Keratinocyte (primary cell): Measurements from ENCODE around the gene STRA6. TPM values are rescaled to one million over a fixed set of nuclear protein-coding genes. Genes with fewer than 3 reads are reported as not detected.

Experiments
- DNase-seq: peaks from one replicate; pipeline ENCODE4 v3.0.0-alpha.2; 2011; ENCODE audit warnings: low read depth, missing footprints, low spot score
- FAIRE-seq: peaks from 2 replicates; lab custom pipeline; 2011; peaks lifted over from hg19 to GRCh38; lab: Jason Lieb, UNC
- H2AFZ ChIP-seq: 2 replicates; pipeline ENCODE4 v1.6.0; 2012; ENCODE audit warnings: low read length, control low read depth, inconsistent platforms; ENCODE audit not compliant: control insufficient read depth
- H3K27ac ChIP-seq: 2 replicates; pipeline ENCODE4 v1.5.1; 2011; ENCODE audit warnings: low read length; ENCODE audit not compliant: control insufficient read depth, insufficient read depth
- H3K27me3 ChIP-seq: 3 replicates; pipeline ENCODE4 v1.6.0; 2011; ENCODE audit warnings: low read length; ENCODE audit not compliant: control insufficient read depth, insufficient read depth; ENCODE audit errors: extremely low read depth
- H3K36me3 ChIP-seq, 2 experiments: 2 replicates in 1 of 2; 3 replicates in 1 of 2; pipeline ENCODE4 v1.5.1; 2011; ENCODE audit warnings: low read length in 2 of 2, mild to moderate bottlenecking in 1 of 2; ENCODE audit not compliant: control insufficient read depth in 2 of 2, insufficient read depth in 2 of 2; ENCODE audit errors: extremely low read depth in 1 of 2
- H3K4me1 ChIP-seq: 3 replicates; pipeline ENCODE4 v1.5.1; 2011; ENCODE audit warnings: low read length; ENCODE audit not compliant: control insufficient read depth, insufficient read depth; ENCODE audit errors: extremely low read depth
- H3K4me2 ChIP-seq: 3 replicates; pipeline ENCODE4 v1.6.0; 2011; ENCODE audit warnings: low read depth, low read length; ENCODE audit not compliant: control insufficient read depth, insufficient read depth; ENCODE audit errors: extremely low read depth
- H3K4me3 ChIP-seq, 3 experiments: fragments of 200-600 bp in 1 of 3; sonication (generic) in 1 of 3; 2 replicates in 2 of 3; 3 replicates in 1 of 3; pipeline ENCODE4 v1.5.1; 2011 to 2016; ENCODE audit warnings: low read length in 3 of 3, mild to moderate bottlenecking in 3 of 3, control low read depth in 2 of 3, inconsistent platforms in 1 of 3, low read depth in 1 of 3, mixed read lengths in 1 of 3, mixed run types in 1 of 3, moderate library complexity in 1 of 3; ENCODE audit not compliant: control insufficient read depth in 2 of 3, insufficient read depth in 2 of 3; ENCODE audit errors: extremely low read depth in 1 of 3
- H3K79me2 ChIP-seq: 2 replicates; pipeline ENCODE4 v1.6.0; 2012; ENCODE audit warnings: low read length; ENCODE audit not compliant: control insufficient read depth, insufficient read depth
- H3K9ac ChIP-seq: 3 replicates; pipeline ENCODE4 v1.6.0; 2011; ENCODE audit warnings: low read length; ENCODE audit not compliant: control insufficient read depth, insufficient read depth; ENCODE audit errors: extremely low read depth
- H3K9me1 ChIP-seq: 3 replicates; pipeline ENCODE4 v1.6.0; 2011; ENCODE audit warnings: low read length; ENCODE audit not compliant: control insufficient read depth, insufficient read depth; ENCODE audit errors: extremely low read depth
- H3K9me3 ChIP-seq: 2 replicates; pipeline ENCODE4 v1.5.1; 2012; ENCODE audit warnings: low read depth, low read length; ENCODE audit not compliant: control insufficient read depth
- H4K20me1 ChIP-seq: 3 replicates; pipeline ENCODE4 v1.6.0; 2011; ENCODE audit warnings: low read length; ENCODE audit not compliant: control insufficient read depth, insufficient read depth; ENCODE audit errors: extremely low read depth
- CTCF ChIP-seq, 3 experiments: IDR thresholded peaks in 1 of 3; conservative IDR thresholded peaks in 1 of 3; optimal IDR thresholded peaks in 1 of 3; 2 replicates in 2 of 3; 3 replicates in 1 of 3; pipeline versions ENCODE3 to v1.5.1; 2011; ENCODE audit warnings: low read length in 3 of 3, mild to moderate bottlenecking in 3 of 3, moderate library complexity in 2 of 3, control low read depth in 1 of 3, inconsistent platforms in 1 of 3; ENCODE audit not compliant: insufficient read depth in 2 of 3; ENCODE audit errors: extremely low read depth in 1 of 3
- EZH2 ChIP-seq: IDR thresholded peaks from one replicate; pipeline ENCODE4 v1.6.1; 2012; ENCODE audit warnings: inconsistent platforms, mild to moderate bottlenecking, low read length, moderate library complexity
- dilution Hi-C: fragments of 300-500 bp; cut with MboI; formaldehyde crosslinking; loops from one replicate; pipeline ENCODE4 v1.7.0; 2020; ENCODE audit warnings: low sequenced_read_pairs; ENCODE audit not compliant: extremely low pct_ligation_motif_present
- polyA plus RNA-seq, 5 experiments: library from polyadenylated mRNA; depleted of rRNA in 3 of 5; stranded (reverse) in 3 of 5; stranded (forward) in 1 of 5; unstranded in 1 of 5; fragments of >200 nt; gene quantifications; 1 replicate in 1 of 5; 2 replicates in 3 of 5; 3 replicates in 1 of 5; pipeline versions ENCODE4 v1.2.1 to v1.2.3, GENCODE V29; 2011 to 2012; ENCODE audit warnings: missing spikeins in 2 of 5, low read depth in 1 of 5, low replicate concordance in 1 of 5

Gene STRA6
- polyA plus RNA-seq, 1 donor (not counting 4 experiments of a cell fraction or from before 2014, with no cell fraction given), result not detected

- no peak overlapping the region for H3K4me3 ChIP-seq
- DNase-seq (no peak), FAIRE-seq (no peak)
- no peaks in the 10 kb centered on the region for H3K9me1 ChIP-seq
- TF ChIP-seq EZH2 (no peak), CTCF (optimal IDR thresholded peaks at IDR 0.05 in 1 of 3, IDR thresholded peaks at IDR 0.05 in 1 of 3, conservative IDR thresholded peaks at IDR 0.05 in 1 of 3; ENCODE audit: extremely low read depth in 1 of 3, insufficient read depth in 2 of 3, low read length in 3 of 3) (no peak)
- H4K20me1 ChIP-seq, result no peaks in the 10 kb centered on the region
- H3K4me2 ChIP-seq, result no peak overlapping the region
- no peak overlapping the region for H3K9ac ChIP-seq
- no peak overlapping the region for H2AFZ ChIP-seq
- no peaks in the 10 kb centered on the region for H3K9me3 ChIP-seq
- H3K36me3 ChIP-seq, result no peaks in the 10 kb centered on the region
- no peaks in the 10 kb centered on the region for H3K4me1 ChIP-seq
- peaks cover 10% of the 10 kb centered on the region for H3K27me3 ChIP-seq
- dilution Hi-C loops, result no loop called here
- no peak overlapping the region for H3K27ac ChIP-seq
- no peaks in the 10 kb centered on the region for H3K79me2 ChIP-seq
Measured at GRCh38 chr15:74179983-74180880, 22.4 kb downstream of the STRA6 start.

- no peak overlapping the region for H3K4me3 ChIP-seq
- H3K9me1 ChIP-seq, result no peaks in the 10 kb centered on the region
- H2AFZ ChIP-seq, result no peak overlapping the region
- H3K4me1 ChIP-seq, result no peaks in the 10 kb centered on the region
- H3K36me3 ChIP-seq, result no peaks in the 10 kb centered on the region
- H3K9ac ChIP-seq, result no peak overlapping the region
- no peak for TF ChIP-seq EZH2
- TF ChIP-seq CTCF (optimal IDR thresholded peaks at IDR 0.05 in 1 of 3, IDR thresholded peaks at IDR 0.05 in 1 of 3, conservative IDR thresholded peaks at IDR 0.05 in 1 of 3; ENCODE audit: extremely low read depth in 1 of 3, insufficient read depth in 2 of 3, low read length in 3 of 3), result no peak
- H3K27me3 ChIP-seq, result peaks cover 10% of the 10 kb centered on the region
- H4K20me1 ChIP-seq, result no peaks in the 10 kb centered on the region
- no peak overlapping the region for H3K4me2 ChIP-seq
- dilution Hi-C loops, result no loop called here
- DNase-seq (no peak), FAIRE-seq (no peak)
- no peak overlapping the region for H3K27ac ChIP-seq
- H3K9me3 ChIP-seq, result no peaks in the 10 kb centered on the region
- no peaks in the 10 kb centered on the region for H3K79me2 ChIP-seq
Measured at GRCh38 chr15:74179101-74179841, 23.3 kb downstream of the STRA6 start.
